WTC11 (cell line): ENCODE results near the gene SERPINA4. TPM values are rescaled to one million over a fixed set of nuclear protein-coding genes. Genes with fewer than 3 reads are reported as not detected.

ENCODE experiments used
- ATAC-seq: fragments of 200-7000 bp; cut with Tn5 transposase; 2 replicates; pipeline ENCODE4 v1.10.0; 2021; ENCODE audit warnings: mild to moderate bottlenecking, moderate library complexity
- CTCF ChIA-PET: fragments of 300-600 bp; sonication (Branson Sonifier 250); formaldehyde crosslinking; loops from one replicate; lab custom pipeline; 2021; ENCODE audit warnings: antibody characterized with exemption; lab: Charles Lee
- POLR2A ChIA-PET: fragments of 350-600 bp; sonication (Branson Sonifier 250); formaldehyde crosslinking; loops from one replicate; lab custom pipeline; 2021; ENCODE audit warnings: antibody characterized with exemption; lab: Charles Lee
- DNase-seq: peaks from one replicate; pipeline ENCODE4 v3.0.0; 2021; ENCODE audit warnings: low spot score
- H3K27ac Mint-ChIP-seq: 2 replicates; pipeline ENCODE4 v1.8.0; 2021; ENCODE audit warnings: mixed read lengths
- H3K27me3 Mint-ChIP-seq: 2 replicates; pipeline ENCODE4 v1.8.0; 2021; ENCODE audit warnings: low read depth, mild to moderate bottlenecking, moderate library complexity, mixed read lengths
- H3K36me3 Mint-ChIP-seq: 2 replicates; pipeline ENCODE4 v1.8.0; 2021; ENCODE audit warnings: mixed read lengths
- H3K4me1 Mint-ChIP-seq: 2 replicates; pipeline ENCODE4 v1.8.0; 2022; ENCODE audit warnings: mixed read lengths
- H3K4me3 Mint-ChIP-seq: 2 replicates; pipeline ENCODE4 v1.8.0; 2021; ENCODE audit warnings: mild to moderate bottlenecking, moderate library complexity, mixed read lengths
- H3K9me3 Mint-ChIP-seq: 2 replicates; pipeline ENCODE4 v1.8.0; 2021; ENCODE audit warnings: mixed read lengths
- ATF1 ChIP-seq: sonication (generic); formaldehyde crosslinking; IDR thresholded peaks from 2 replicates; pipeline ENCODE4 v1.8.1; 2023; ENCODE audit warnings: mild to moderate bottlenecking, moderate library complexity, missing genetic modification reagents
- CREB1 ChIP-seq: sonication (generic); formaldehyde crosslinking; IDR thresholded peaks from 2 replicates; pipeline ENCODE4 v1.8.0; 2023; ENCODE audit warnings: mild to moderate bottlenecking, missing genetic modification reagents
- EMX1 ChIP-seq: fragments of 250-450 bp; sonication (Bioruptor Pico); IDR thresholded peaks from 2 replicates; pipeline ENCODE4 v1.8.0; 2021; ENCODE audit warnings: mild to moderate bottlenecking
- GRHL2 ChIP-seq: fragments of 250-450 bp; sonication (Bioruptor Pico); IDR thresholded peaks from 2 replicates; pipeline ENCODE4 v1.8.0; 2022; ENCODE audit warnings: mild to moderate bottlenecking, moderate library complexity; ENCODE audit not compliant: insufficient replicate concordance, severe bottlenecking
- HMGA2 ChIP-seq: fragments of 250-450 bp; sonication (Bioruptor Pico); IDR thresholded peaks from 2 replicates; pipeline ENCODE4 v1.4.0; 2021; ENCODE audit warnings: mild to moderate bottlenecking, moderate library complexity
- MYBL2 ChIP-seq: sonication (generic); formaldehyde crosslinking; IDR thresholded peaks from 2 replicates; pipeline ENCODE4 v1.8.1; 2023; ENCODE audit warnings: mild to moderate bottlenecking, moderate library complexity, missing genetic modification reagents
- NFE2L1 ChIP-seq: sonication (generic); formaldehyde crosslinking; IDR thresholded peaks from 2 replicates; pipeline ENCODE4 v1.8.1; 2023; ENCODE audit warnings: missing genetic modification reagents
- NR3C1 ChIP-seq: sonication (generic); formaldehyde crosslinking; conservative IDR thresholded peaks from 2 replicates; pipeline ENCODE4 v1.8.1; 2023; ENCODE audit warnings: low read depth, mild to moderate bottlenecking, missing genetic modification reagents
- RORB ChIP-seq: fragments of 250-450 bp; sonication (Bioruptor Pico); IDR thresholded peaks from 2 replicates; pipeline ENCODE4 v1.9.0; 2021; ENCODE audit warnings: mild to moderate bottlenecking
- SMAD4 ChIP-seq: sonication (generic); formaldehyde crosslinking; IDR thresholded peaks from 2 replicates; pipeline ENCODE4 v1.8.0; 2022; ENCODE audit warnings: mild to moderate bottlenecking, missing genetic modification reagents
- TP53 ChIP-seq: sonication (generic); formaldehyde crosslinking; IDR thresholded peaks from 2 replicates; pipeline ENCODE4 v1.8.1; 2023; ENCODE audit warnings: mild to moderate bottlenecking, missing genetic modification reagents
- ZNF219 ChIP-seq: sonication (generic); formaldehyde crosslinking; IDR thresholded peaks from 2 replicates; pipeline ENCODE4 v1.8.0; 2023; ENCODE audit warnings: missing genetic modification reagents, mild to moderate bottlenecking, borderline replicate concordance
- ZNF263 ChIP-seq: sonication (generic); formaldehyde crosslinking; IDR thresholded peaks from 2 replicates; pipeline ENCODE4 v1.8.1; 2022; ENCODE audit warnings: low read depth, mild to moderate bottlenecking, moderate library complexity, missing genetic modification reagents
- total RNA-seq: library from RNA; stranded (reverse); gene quantifications from 3 replicates; pipeline ENCODE4 v1.2.3, GENCODE V29; 2021
- TF ChIP-seq, protein P1 (sequence below): fragments of 250-450 bp; sonication (Bioruptor Pico); IDR thresholded peaks from 2 replicates; pipeline ENCODE4 v1.9.0; 2021; ENCODE audit warnings: mild to moderate bottlenecking
- TF ChIP-seq, protein P2 (sequence below): fragments of 200-600 bp; IDR thresholded peaks from 2 replicates; pipeline ENCODE4 v1.8.0; 2022; ENCODE audit warnings: antibody characterized with exemption
- TF ChIP-seq, protein P3 (sequence below): sonication (generic); formaldehyde crosslinking; IDR thresholded peaks from 2 replicates; pipeline ENCODE4 v1.8.0; 2022; ENCODE audit warnings: mild to moderate bottlenecking, missing genetic modification reagents
- TF ChIP-seq, protein P4 (sequence below): fragments of 250-450 bp; sonication (Bioruptor Pico); IDR thresholded peaks from 2 replicates; pipeline ENCODE4 v2.1.2; 2022; ENCODE audit warnings: mild to moderate bottlenecking, moderate library complexity
- TF ChIP-seq, protein P5 (sequence below): sonication (generic); formaldehyde crosslinking; IDR thresholded peaks from 2 replicates; pipeline ENCODE4 v1.8.0; 2023; ENCODE audit warnings: missing genetic modification reagents
- TF ChIP-seq, protein P6 (sequence below): sonication (generic); formaldehyde crosslinking; IDR thresholded peaks from 2 replicates; pipeline ENCODE4 v1.8.0; 2022; ENCODE audit warnings: missing genetic modification reagents
- TF ChIP-seq, protein P7 (sequence below): sonication (generic); formaldehyde crosslinking; IDR thresholded peaks from 2 replicates; pipeline ENCODE4 v1.8.1; 2022; ENCODE audit warnings: low read depth, mild to moderate bottlenecking, moderate library complexity, missing genetic modification reagents, borderline replicate concordance
- TF ChIP-seq, protein P8 (sequence below): sonication (generic); formaldehyde crosslinking; IDR thresholded peaks from 2 replicates; pipeline ENCODE4 v1.8.1; 2023; ENCODE audit warnings: mild to moderate bottlenecking, missing genetic modification reagents

The SERPINA4 gene
- total RNA-seq, 1 experiment from 2014 or later = not detected

DNA sequence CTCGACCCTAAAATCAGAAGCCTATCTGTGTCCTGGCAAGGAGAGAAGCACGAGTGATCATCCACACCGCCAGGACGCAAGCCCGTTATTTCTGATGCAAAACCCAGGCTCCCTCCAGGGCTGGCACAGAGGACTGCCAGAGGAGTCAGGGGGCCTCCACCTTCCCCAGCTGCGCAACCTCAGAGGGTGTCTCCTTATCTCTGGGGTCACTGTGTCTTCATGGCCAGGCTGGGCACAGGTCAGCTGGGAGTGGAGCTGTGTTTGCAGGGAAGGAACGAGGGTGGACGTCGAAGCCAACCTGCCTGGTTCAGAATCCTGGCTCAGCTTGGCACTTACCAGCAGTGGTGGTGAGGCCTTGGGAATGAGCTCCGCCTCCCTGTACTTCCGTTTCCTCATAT is 38.9 kb downstream of the SERPINA4 start:
- peaks cover 4% of the 10 kb centered on the region for H3K9me3 Mint-ChIP-seq
- H3K4me3 Mint-ChIP-seq = no peak overlapping the region
- ATAC-seq (no peak), DNase-seq (no peak)
- peaks cover 18% of the 10 kb centered on the region for H3K4me1 Mint-ChIP-seq
- H3K27ac Mint-ChIP-seq = no peak overlapping the region
- H3K36me3 Mint-ChIP-seq = no peaks in the 10 kb centered on the region; the same call in 1 of the 2 replicates
- ChIA-PET POLR2A (no interaction called here), CTCF (interaction anchor here (0.9 to 2.2 kb wide), 8 partner anchors 18 to 176 kb away, joined by 3 to 14 read pairs (median 3); partner anchors contain the start of gene SERPINA5)
- H3K27me3 Mint-ChIP-seq = no peaks in the 10 kb centered on the region; the same call in none of the 2 replicates
- TF ChIP-seq, protein P1, sequence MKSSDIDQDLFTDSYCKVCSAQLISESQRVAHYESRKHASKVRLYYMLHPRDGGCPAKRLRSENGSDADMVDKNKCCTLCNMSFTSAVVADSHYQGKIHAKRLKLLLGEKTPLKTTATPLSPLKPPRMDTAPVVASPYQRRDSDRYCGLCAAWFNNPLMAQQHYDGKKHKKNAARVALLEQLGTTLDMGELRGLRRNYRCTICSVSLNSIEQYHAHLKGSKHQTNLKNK (CRISPR knock-in tag) = no peak
- TF ChIP-seq ZNF219 (CRISPR knock-in tag) = no peak
- TF ChIP-seq, protein P2, sequence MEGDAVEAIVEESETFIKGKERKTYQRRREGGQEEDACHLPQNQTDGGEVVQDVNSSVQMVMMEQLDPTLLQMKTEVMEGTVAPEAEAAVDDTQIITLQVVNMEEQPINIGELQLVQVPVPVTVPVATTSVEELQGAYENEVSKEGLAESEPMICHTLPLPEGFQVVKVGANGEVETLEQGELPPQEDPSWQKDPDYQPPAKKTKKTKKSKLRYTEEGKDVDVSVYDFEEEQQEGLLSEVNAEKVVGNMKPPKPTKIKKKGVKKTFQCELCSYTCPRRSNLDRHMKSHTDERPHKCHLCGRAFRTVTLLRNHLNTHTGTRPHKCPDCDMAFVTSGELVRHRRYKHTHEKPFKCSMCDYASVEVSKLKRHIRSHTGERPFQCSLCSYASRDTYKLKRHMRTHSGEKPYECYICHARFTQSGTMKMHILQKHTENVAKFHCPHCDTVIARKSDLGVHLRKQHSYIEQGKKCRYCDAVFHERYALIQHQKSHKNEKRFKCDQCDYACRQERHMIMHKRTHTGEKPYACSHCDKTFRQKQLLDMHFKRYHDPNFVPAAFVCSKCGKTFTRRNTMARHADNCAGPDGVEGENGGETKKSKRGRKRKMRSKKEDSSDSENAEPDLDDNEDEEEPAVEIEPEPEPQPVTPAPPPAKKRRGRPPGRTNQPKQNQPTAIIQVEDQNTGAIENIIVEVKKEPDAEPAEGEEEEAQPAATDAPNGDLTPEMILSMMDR = no peak
- TF ChIP-seq GRHL2 = no peak
- TF ChIP-seq RORB (CRISPR knock-in tag) = no peak
- TF ChIP-seq, protein P3, sequence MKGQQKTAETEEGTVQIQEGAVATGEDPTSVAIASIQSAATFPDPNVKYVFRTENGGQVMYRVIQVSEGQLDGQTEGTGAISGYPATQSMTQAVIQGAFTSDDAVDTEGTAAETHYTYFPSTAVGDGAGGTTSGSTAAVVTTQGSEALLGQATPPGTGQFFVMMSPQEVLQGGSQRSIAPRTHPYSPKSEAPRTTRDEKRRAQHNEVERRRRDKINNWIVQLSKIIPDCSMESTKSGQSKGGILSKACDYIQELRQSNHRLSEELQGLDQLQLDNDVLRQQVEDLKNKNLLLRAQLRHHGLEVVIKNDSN (CRISPR knock-in tag) = no peak
- TF ChIP-seq, protein P4, sequence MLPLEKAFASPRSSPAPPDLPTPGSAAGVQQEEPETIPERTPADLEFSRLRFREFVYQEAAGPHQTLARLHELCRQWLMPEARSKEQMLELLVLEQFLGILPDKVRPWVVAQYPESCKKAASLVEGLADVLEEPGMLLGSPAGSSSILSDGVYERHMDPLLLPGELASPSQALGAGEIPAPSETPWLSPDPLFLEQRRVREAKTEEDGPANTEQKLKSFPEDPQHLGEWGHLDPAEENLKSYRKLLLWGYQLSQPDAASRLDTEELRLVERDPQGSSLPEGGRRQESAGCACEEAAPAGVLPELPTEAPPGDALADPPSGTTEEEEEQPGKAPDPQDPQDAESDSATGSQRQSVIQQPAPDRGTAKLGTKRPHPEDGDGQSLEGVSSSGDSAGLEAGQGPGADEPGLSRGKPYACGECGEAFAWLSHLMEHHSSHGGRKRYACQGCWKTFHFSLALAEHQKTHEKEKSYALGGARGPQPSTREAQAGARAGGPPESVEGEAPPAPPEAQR (CRISPR knock-in tag) = no peak
- TF ChIP-seq ZNF263 (CRISPR knock-in tag) = no peak

DNA sequence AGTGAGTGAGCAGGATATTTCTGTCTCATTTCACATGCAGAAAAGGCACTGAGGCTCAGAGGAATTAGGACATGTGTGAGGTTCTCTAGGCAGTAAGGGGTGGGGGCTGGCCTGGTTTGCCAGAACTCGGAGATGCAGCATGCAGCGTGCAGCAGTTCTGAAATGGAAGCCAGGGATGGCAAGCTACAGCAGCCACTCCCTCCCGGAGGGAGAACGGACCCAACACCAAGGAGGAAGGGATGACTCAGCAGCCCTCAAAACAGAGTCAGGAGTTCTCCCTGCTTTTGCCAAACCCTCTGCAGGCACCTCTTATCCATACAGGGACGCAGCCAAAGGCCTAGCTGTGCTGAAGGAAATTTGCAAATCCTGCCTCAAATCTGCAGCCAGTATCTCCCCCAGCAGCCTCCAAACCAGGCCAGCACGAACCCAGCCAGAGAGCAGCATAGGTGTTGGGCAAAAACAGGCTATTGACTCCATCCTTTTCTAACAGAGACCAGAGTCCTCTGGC is 40.7 kb downstream of the SERPINA4 start:
- H3K4me3 Mint-ChIP-seq = no peak overlapping the region
- DNase-seq = no peak
- H3K27ac Mint-ChIP-seq = no peak overlapping the region
- POLR2A ChIA-PET = no interaction called here
- CTCF ChIA-PET = no interaction called here
- H3K36me3 Mint-ChIP-seq = no peaks in the 10 kb centered on the region; the same call in 1 of the 2 replicates
- ATAC-seq = no peak; the same call in 1 of the 2 replicates
- TF ChIP-seq NFE2L1 (CRISPR knock-in tag) = peak; percentile 67; the same call in 1 of the 2 replicates
- TF ChIP-seq CREB1 (CRISPR knock-in tag) = no peak
- no peaks in the 10 kb centered on the region; the same call in none of the 2 replicates for H3K27me3 Mint-ChIP-seq
- H3K4me1 Mint-ChIP-seq = peaks cover 18% of the 10 kb centered on the region
- H3K9me3 Mint-ChIP-seq = peaks cover 6% of the 10 kb centered on the region

DNA sequence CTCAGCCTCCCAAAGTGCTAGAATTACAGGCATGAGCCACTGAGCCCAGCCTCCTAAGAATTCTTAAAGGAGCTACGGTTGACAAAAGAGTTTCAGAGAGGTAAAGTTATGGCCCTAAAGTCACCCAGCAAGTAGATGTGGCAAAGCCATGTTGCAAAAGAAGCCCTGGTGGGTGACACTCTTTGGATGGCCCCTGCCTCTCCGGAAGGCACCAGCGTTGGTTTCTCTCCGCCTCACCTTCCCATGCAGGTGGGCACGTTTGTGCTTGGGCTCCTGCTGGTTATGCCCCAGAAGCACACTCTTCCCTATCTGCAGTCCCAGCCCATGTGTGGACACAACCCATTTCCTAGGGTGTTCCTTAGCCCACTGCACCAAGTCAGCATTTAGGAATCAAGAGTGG is 41.5 kb downstream of the SERPINA4 start:
- peaks cover 2% of the 10 kb centered on the region for H3K27me3 Mint-ChIP-seq
- no peak for TF ChIP-seq SMAD4
- TF ChIP-seq TP53 = no peak
- no peak for TF ChIP-seq MYBL2 (CRISPR knock-in tag)
- TF ChIP-seq, protein P5, sequence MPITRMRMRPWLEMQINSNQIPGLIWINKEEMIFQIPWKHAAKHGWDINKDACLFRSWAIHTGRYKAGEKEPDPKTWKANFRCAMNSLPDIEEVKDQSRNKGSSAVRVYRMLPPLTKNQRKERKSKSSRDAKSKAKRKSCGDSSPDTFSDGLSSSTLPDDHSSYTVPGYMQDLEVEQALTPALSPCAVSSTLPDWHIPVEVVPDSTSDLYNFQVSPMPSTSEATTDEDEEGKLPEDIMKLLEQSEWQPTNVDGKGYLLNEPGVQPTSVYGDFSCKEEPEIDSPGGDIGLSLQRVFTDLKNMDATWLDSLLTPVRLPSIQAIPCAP (CRISPR knock-in tag) = no peak
- no peak for TF ChIP-seq EMX1 (CRISPR knock-in tag)
- TF ChIP-seq HMGA2 (CRISPR knock-in tag) = no peak
- TF ChIP-seq ATF1 (CRISPR knock-in tag) = no peak
- TF ChIP-seq, protein P6, sequence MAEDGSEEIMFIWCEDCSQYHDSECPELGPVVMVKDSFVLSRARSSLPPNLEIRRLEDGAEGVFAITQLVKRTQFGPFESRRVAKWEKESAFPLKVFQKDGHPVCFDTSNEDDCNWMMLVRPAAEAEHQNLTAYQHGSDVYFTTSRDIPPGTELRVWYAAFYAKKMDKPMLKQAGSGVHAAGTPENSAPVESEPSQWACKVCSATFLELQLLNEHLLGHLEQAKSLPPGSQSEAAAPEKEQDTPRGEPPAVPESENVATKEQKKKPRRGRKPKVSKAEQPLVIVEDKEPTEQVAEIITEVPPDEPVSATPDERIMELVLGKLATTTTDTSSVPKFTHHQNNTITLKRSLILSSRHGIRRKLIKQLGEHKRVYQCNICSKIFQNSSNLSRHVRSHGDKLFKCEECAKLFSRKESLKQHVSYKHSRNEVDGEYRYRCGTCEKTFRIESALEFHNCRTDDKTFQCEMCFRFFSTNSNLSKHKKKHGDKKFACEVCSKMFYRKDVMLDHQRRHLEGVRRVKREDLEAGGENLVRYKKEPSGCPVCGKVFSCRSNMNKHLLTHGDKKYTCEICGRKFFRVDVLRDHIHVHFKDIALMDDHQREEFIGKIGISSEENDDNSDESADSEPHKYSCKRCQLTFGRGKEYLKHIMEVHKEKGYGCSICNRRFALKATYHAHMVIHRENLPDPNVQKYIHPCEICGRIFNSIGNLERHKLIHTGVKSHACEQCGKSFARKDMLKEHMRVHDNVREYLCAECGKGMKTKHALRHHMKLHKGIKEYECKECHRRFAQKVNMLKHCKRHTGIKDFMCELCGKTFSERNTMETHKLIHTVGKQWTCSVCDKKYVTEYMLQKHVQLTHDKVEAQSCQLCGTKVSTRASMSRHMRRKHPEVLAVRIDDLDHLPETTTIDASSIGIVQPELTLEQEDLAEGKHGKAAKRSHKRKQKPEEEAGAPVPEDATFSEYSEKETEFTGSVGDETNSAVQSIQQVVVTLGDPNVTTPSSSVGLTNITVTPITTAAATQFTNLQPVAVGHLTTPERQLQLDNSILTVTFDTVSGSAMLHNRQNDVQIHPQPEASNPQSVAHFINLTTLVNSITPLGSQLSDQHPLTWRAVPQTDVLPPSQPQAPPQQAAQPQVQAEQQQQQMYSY = no peak
- TF ChIP-seq, protein P7, sequence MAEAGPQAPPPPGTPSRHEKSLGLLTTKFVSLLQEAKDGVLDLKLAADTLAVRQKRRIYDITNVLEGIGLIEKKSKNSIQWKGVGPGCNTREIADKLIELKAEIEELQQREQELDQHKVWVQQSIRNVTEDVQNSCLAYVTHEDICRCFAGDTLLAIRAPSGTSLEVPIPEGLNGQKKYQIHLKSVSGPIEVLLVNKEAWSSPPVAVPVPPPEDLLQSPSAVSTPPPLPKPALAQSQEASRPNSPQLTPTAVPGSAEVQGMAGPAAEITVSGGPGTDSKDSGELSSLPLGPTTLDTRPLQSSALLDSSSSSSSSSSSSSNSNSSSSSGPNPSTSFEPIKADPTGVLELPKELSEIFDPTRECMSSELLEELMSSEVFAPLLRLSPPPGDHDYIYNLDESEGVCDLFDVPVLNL (CRISPR knock-in tag) = no peak
- TF ChIP-seq NR3C1 (CRISPR knock-in tag) = no peak
- TF ChIP-seq, protein P8, sequence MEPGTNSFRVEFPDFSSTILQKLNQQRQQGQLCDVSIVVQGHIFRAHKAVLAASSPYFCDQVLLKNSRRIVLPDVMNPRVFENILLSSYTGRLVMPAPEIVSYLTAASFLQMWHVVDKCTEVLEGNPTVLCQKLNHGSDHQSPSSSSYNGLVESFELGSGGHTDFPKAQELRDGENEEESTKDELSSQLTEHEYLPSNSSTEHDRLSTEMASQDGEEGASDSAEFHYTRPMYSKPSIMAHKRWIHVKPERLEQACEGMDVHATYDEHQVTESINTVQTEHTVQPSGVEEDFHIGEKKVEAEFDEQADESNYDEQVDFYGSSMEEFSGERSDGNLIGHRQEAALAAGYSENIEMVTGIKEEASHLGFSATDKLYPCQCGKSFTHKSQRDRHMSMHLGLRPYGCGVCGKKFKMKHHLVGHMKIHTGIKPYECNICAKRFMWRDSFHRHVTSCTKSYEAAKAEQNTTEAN (CRISPR knock-in tag) = no peak

More for the DNA sequence above, 41.5 kb downstream of the SERPINA4 start:
- no peak overlapping the region for H3K27ac Mint-ChIP-seq
- POLR2A ChIA-PET = no interaction called here
- H3K4me1 Mint-ChIP-seq = peaks cover 18% of the 10 kb centered on the region
- CTCF ChIA-PET = no interaction called here
- no peak overlapping the region for H3K4me3 Mint-ChIP-seq
- no peaks in the 10 kb centered on the region; the same call in 1 of the 2 replicates for H3K36me3 Mint-ChIP-seq
- no peak for DNase-seq
- no peak for ATAC-seq
- peaks cover 14% of the 10 kb centered on the region for H3K9me3 Mint-ChIP-seq
